Measurements from ENCODE around the gene TCF4. TPM values are rescaled to one million over a fixed set of nuclear protein-coding genes. Genes with fewer than 3 reads are reported as not detected.

TCF4 gene
- polyA plus RNA-seq, 1 donor (not counting 4 experiments of a cell fraction or from before 2014, with no cell fraction given), result 9.7 TPM

DNA sequence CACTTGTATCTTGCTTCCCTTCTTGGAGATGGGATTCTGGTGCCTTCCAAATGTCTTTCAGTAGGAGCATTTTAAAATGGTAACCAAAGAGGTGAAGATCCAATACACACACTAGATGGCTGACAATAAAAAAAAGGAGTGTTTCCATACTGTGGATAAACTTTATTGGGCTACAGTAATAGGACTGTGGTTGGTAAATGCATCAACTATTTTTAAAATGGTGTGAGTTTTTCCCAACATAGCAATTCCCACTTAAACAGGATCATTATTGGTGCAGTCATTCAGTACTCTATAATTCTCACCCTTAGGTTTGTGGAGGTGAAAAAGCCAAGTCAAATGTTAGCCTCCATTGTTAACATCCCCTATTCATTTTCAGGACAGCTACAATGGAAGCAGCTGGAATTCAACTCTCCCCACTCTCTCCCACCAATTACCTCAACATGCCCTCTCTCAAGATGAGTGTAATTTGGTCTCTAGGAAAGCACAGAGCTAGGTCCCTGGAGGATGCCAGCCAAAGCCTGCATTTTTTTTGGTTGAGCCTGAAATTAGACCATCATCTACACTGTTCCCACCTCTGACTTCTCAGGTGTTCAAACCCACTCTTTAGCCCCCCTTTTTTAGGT, 273.3 kb downstream of the TCF4 start:
- dilution Hi-C loops (cut with MboI; ENCODE audit: extremely low pct_ligation_motif_present, low sequenced_read_pairs), result no loop called here
- H3K4me2 ChIP-seq (ENCODE audit: control insufficient read depth, extremely low read depth, insufficient read depth, low read depth, low read length), result no peak overlapping the region
- H3K27ac ChIP-seq (ENCODE audit: control insufficient read depth, insufficient read depth, low read length), result no peak overlapping the region
- H3K79me2 ChIP-seq (ENCODE audit: control insufficient read depth, insufficient read depth, low read length), result no peaks in the 10 kb centered on the region
- H3K27me3 ChIP-seq (ENCODE audit: control insufficient read depth, extremely low read depth, insufficient read depth, low read length), result no peaks in the 10 kb centered on the region
- no peak for DNase-seq (ENCODE audit: low read depth, low spot score)
- no peak for FAIRE-seq
- no peak overlapping the region for H3K9ac ChIP-seq (ENCODE audit: control insufficient read depth, extremely low read depth, insufficient read depth, low read length)
- H3K9me3 ChIP-seq (ENCODE audit: control insufficient read depth, low read depth, low read length), result no peaks in the 10 kb centered on the region
- no peaks in the 10 kb centered on the region for H3K9me1 ChIP-seq (ENCODE audit: control insufficient read depth, extremely low read depth, insufficient read depth, low read length)
- H3K4me3 ChIP-seq (ENCODE audit: control insufficient read depth in 2 of 3, extremely low read depth in 1 of 3, insufficient read depth in 2 of 3, low read depth in 1 of 3, low read length in 3 of 3), result no peak overlapping the region
- TF ChIP-seq, protein P1, sequence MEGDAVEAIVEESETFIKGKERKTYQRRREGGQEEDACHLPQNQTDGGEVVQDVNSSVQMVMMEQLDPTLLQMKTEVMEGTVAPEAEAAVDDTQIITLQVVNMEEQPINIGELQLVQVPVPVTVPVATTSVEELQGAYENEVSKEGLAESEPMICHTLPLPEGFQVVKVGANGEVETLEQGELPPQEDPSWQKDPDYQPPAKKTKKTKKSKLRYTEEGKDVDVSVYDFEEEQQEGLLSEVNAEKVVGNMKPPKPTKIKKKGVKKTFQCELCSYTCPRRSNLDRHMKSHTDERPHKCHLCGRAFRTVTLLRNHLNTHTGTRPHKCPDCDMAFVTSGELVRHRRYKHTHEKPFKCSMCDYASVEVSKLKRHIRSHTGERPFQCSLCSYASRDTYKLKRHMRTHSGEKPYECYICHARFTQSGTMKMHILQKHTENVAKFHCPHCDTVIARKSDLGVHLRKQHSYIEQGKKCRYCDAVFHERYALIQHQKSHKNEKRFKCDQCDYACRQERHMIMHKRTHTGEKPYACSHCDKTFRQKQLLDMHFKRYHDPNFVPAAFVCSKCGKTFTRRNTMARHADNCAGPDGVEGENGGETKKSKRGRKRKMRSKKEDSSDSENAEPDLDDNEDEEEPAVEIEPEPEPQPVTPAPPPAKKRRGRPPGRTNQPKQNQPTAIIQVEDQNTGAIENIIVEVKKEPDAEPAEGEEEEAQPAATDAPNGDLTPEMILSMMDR (optimal IDR thresholded peaks at IDR 0.05 in 1 of 3, IDR thresholded peaks at IDR 0.05 in 1 of 3, conservative IDR thresholded peaks at IDR 0.05 in 1 of 3; ENCODE audit: extremely low read depth in 1 of 3, insufficient read depth in 2 of 3, low read length in 3 of 3), result no peak
- TF ChIP-seq EZH2 (IDR thresholded peaks at IDR 0.05; ENCODE audit: low read length), result no peak
- H3K4me1 ChIP-seq (ENCODE audit: control insufficient read depth, extremely low read depth, insufficient read depth, low read length), result no peaks in the 10 kb centered on the region
- H2AFZ ChIP-seq (ENCODE audit: control insufficient read depth, low read length), result no peak overlapping the region
- H4K20me1 ChIP-seq (ENCODE audit: control insufficient read depth, extremely low read depth, insufficient read depth, low read length), result no peaks in the 10 kb centered on the region
- H3K36me3 ChIP-seq (ENCODE audit: control insufficient read depth in 2 of 2, extremely low read depth in 1 of 2, insufficient read depth in 2 of 2, low read length in 2 of 2), result no peaks in the 10 kb centered on the region

DNA sequence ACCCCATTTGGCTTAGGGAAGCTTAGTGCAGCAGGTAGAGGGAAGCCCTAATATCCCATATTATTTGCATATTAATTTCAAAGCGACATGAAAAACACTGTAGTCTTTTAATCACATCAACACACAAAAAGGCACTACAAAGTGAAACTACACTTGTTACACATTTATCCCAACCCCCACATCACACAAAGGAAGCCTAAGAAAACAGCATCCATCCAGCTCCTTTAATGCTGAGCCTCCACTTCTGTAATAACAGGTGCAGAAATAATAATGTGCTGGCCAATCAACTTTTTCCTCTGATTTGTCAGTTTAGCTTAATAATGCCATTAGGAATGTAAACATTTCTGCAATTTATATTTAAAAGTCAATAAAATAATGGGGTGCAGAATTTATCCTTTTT, 274.0 kb downstream of the TCF4 start:
- H4K20me1 ChIP-seq (ENCODE audit: control insufficient read depth, extremely low read depth, insufficient read depth, low read length), result no peaks in the 10 kb centered on the region
- TF ChIP-seq, protein P1 (optimal IDR thresholded peaks at IDR 0.05 in 1 of 3, IDR thresholded peaks at IDR 0.05 in 1 of 3, conservative IDR thresholded peaks at IDR 0.05 in 1 of 3; ENCODE audit: extremely low read depth in 1 of 3, insufficient read depth in 2 of 3, low read length in 3 of 3), result no peak
- TF ChIP-seq EZH2 (IDR thresholded peaks at IDR 0.05; ENCODE audit: low read length), result no peak
- H3K9me1 ChIP-seq (ENCODE audit: control insufficient read depth, extremely low read depth, insufficient read depth, low read length), result no peaks in the 10 kb centered on the region
- DNase-seq (ENCODE audit: low read depth, low spot score) (no peak), FAIRE-seq (no peak)
- no peak overlapping the region for H3K4me3 ChIP-seq (ENCODE audit: control insufficient read depth in 2 of 3, extremely low read depth in 1 of 3, insufficient read depth in 2 of 3, low read depth in 1 of 3, low read length in 3 of 3)
- H3K9me3 ChIP-seq (ENCODE audit: control insufficient read depth, low read depth, low read length), result no peaks in the 10 kb centered on the region
- H3K4me2 ChIP-seq (ENCODE audit: control insufficient read depth, extremely low read depth, insufficient read depth, low read depth, low read length), result no peak overlapping the region
- dilution Hi-C loops (cut with MboI; ENCODE audit: extremely low pct_ligation_motif_present, low sequenced_read_pairs), result no loop called here
- no peaks in the 10 kb centered on the region for H3K36me3 ChIP-seq (ENCODE audit: control insufficient read depth in 2 of 2, extremely low read depth in 1 of 2, insufficient read depth in 2 of 2, low read length in 2 of 2)
- no peak overlapping the region for H3K27ac ChIP-seq (ENCODE audit: control insufficient read depth, insufficient read depth, low read length)
- H3K27me3 ChIP-seq (ENCODE audit: control insufficient read depth, extremely low read depth, insufficient read depth, low read length), result no peaks in the 10 kb centered on the region
- no peaks in the 10 kb centered on the region for H3K79me2 ChIP-seq (ENCODE audit: control insufficient read depth, insufficient read depth, low read length)
- no peak overlapping the region for H3K9ac ChIP-seq (ENCODE audit: control insufficient read depth, extremely low read depth, insufficient read depth, low read length)
- H2AFZ ChIP-seq (ENCODE audit: control insufficient read depth, low read length), result no peak overlapping the region
- H3K4me1 ChIP-seq (ENCODE audit: control insufficient read depth, extremely low read depth, insufficient read depth, low read length), result no peaks in the 10 kb centered on the region

Measured in keratinocyte (primary cell).